ENCODE measurements around the gene CLASP1. TPM values are rescaled to one million over a fixed set of nuclear protein-coding genes. Genes with fewer than 3 reads are reported as not detected.
"Not testable (repeated sequence)": the region's sequence is repeated elsewhere in the genome, so short reads cannot be mapped to it uniquely, and the experiment has no call there.

Gene CLASP1
- total RNA-seq, 4 donors from 2014 or later: 43.0 to 53.9 (median 51.3) TPM

DNA sequence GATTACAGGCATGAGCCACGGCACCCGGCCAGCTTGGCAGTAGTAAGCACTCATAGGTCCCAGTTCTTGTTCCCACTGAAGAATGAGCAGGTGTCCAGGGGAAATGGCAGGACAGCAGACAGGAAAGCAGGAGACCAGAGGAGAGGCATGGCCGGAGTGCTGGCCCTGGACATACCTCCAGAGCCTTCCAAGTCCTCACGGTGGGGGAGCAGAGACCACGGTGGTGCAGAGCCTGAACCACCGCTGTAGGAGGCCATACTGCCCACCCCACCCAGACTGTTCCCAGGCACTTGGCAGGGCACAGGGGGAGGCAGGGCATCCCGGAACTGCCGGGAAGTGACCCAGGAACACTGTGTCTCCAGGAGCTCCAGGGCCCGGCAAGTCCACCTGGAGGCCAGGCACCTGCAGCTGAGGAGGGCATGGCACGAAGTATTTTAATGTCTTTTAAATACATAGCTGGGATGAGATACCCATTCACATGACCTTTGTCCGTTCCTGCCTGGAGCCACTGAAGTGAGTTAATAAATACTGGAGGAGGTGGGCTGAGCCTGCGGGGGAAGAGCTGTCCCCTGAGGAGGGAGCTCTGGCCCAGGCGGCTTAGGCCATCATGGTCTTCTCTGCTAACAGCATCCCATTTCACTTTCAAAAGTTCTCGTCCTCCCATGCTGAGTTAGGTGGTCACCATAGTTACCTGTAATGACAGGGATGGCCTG lies 314.5 kb downstream of the CLASP1 start:
- in situ Hi-C loops (cut with MboI; ENCODE audit: low pct_ligation_motif_present in 1 of 4, low pct_unique_long_range_greater_than_20kb in 1 of 4, low sequenced_read_pairs in 3 of 4) (no loop called here), intact Hi-C loops (cut with DNase I; ENCODE audit: low total_unique reads) (no loop called here)
- no peak for DNase-seq
- 77 to 88% methylated on average over 3 to 14 of the region's 14 CpGs for WGBS, 2 donors (ENCODE audit: low coverage in 1 of 2)
- no peak overlapping the region for H3K4me3 ChIP-seq
- H3K4me1 ChIP-seq: peaks cover 0 to 11% (median 2%) of the 10 kb centered on the region in 4 donors
- no peaks in the 10 kb centered on the region for H3K9me3 ChIP-seq
- no peak overlapping the region for H3K27ac ChIP-seq
- TF ChIP-seq, protein P1, sequence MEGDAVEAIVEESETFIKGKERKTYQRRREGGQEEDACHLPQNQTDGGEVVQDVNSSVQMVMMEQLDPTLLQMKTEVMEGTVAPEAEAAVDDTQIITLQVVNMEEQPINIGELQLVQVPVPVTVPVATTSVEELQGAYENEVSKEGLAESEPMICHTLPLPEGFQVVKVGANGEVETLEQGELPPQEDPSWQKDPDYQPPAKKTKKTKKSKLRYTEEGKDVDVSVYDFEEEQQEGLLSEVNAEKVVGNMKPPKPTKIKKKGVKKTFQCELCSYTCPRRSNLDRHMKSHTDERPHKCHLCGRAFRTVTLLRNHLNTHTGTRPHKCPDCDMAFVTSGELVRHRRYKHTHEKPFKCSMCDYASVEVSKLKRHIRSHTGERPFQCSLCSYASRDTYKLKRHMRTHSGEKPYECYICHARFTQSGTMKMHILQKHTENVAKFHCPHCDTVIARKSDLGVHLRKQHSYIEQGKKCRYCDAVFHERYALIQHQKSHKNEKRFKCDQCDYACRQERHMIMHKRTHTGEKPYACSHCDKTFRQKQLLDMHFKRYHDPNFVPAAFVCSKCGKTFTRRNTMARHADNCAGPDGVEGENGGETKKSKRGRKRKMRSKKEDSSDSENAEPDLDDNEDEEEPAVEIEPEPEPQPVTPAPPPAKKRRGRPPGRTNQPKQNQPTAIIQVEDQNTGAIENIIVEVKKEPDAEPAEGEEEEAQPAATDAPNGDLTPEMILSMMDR (IDR thresholded peaks at IDR 0.05): no peak
- TF ChIP-seq POLR2AphosphoS5 (IDR thresholded peaks at IDR 0.05): no peak
- no peak for TF ChIP-seq POLR2A (IDR thresholded peaks at IDR 0.05)
- no peak for TF ChIP-seq EP300 (IDR thresholded peaks at IDR 0.05; ENCODE audit: low read depth)
- peaks cover 0 to 7% (median 1%) of the 10 kb centered on the region in 4 donors for H3K36me3 ChIP-seq
- no peaks in the 10 kb centered on the region for H3K27me3 ChIP-seq

DNA sequence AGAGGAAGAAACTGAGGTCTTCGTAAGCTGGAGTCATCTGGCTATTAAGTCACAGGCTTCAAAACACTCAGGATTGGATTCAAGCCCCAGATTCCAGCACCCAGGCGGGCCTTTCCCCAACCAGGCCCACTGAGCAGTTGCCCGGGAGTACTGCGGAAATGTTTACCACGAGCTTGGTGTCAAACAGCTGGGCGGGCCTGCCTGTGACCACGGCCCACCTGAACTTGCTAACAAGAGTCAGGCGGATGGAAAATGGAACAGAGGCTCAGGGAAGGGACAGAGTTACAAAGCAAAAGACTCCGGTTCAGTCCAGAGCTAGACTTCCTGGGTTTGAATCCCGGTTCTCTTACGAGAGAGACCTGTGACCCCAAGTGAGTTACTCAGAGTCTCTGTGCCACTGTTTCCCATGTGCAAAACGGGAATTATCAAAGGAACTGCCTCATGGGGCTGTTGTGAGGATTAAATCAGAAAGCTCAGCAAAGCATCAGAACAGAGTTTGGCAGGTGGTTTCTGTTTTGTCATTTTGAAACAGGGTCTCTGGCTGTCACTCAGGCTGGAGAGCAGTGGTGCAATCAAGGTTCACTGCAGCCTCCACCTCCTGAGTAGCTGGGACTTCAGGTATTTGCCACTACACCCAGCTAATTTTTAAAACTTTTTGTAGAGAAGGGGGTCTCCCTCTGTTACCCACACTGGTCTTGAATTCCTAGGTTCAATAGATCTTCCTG lies 315.3 kb downstream of the CLASP1 start:
- TF ChIP-seq POLR2AphosphoS5 (IDR thresholded peaks at IDR 0.05): no peak
- TF ChIP-seq, protein P1 (IDR thresholded peaks at IDR 0.05): no peak
- no peak for TF ChIP-seq POLR2A (IDR thresholded peaks at IDR 0.05)
- TF ChIP-seq EP300 (IDR thresholded peaks at IDR 0.05; ENCODE audit: low read depth): no peak
- WGBS, 2 donors (ENCODE audit: low coverage in 1 of 2): 68% methylated on average over 12 of the region's 12 CpGs; no CpG with 5 or more reads in 1 of the 2 donors
- H3K4me1 ChIP-seq: peaks cover 0 to 11% (median 2%) of the 10 kb centered on the region in 4 donors
- H3K36me3 ChIP-seq: peaks cover 0 to 5% (median 0%) of the 10 kb centered on the region in 4 donors
- no peak overlapping the region for H3K27ac ChIP-seq
- H3K9me3 ChIP-seq: no peaks in the 10 kb centered on the region
- intact Hi-C loops (cut with DNase I; ENCODE audit: low total_unique reads): no loop called here
- H3K4me3 ChIP-seq: no peak overlapping the region
- no peaks in the 10 kb centered on the region for H3K27me3 ChIP-seq
- in situ Hi-C loops (cut with MboI; ENCODE audit: low pct_ligation_motif_present in 1 of 4, low pct_unique_long_range_greater_than_20kb in 1 of 4, low sequenced_read_pairs in 3 of 4): no loop called here
- no peak for DNase-seq

DNA sequence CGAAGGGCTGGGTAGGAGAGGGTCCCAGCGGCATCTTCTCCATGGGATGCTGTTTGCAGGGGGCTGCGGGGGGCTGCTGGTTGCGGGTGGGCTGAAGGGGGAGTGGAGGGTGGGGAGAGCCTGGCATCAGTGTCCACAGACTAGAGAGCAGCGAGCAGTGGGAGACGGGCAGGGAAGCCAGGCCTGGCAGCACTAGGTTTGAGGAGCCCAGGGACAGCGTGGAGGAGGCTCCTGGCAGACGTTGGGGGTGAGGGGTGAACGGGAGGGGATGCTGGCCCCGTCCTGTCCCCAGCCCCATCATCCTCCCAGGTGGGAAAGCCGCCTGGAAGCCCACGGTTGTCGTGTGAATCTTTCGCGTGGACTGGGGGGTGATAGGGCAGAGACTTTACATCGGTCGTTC lies 316.0 kb downstream of the CLASP1 start:
- Histone ChIP-seq H3K9me3 (no peaks in the 10 kb centered on the region), H3K36me3 (peaks cover 0 to 2% (median 0%) of the 10 kb centered on the region in 4 donors), H3K4me3 (no peak overlapping the region), H3K27me3 (no peaks in the 10 kb centered on the region), H3K4me1 (peaks cover 0 to 11% (median 2%) of the 10 kb centered on the region in 4 donors), H3K27ac (no peak overlapping the region)
- no peak for DNase-seq
- intact Hi-C loops (cut with DNase I; ENCODE audit: low total_unique reads) (no loop called here), in situ Hi-C loops (cut with MboI; ENCODE audit: low pct_ligation_motif_present in 1 of 4, low pct_unique_long_range_greater_than_20kb in 1 of 4, low sequenced_read_pairs in 3 of 4) (no loop called here)
- TF ChIP-seq POLR2AphosphoS5 (IDR thresholded peaks at IDR 0.05): no peak
- no peak for TF ChIP-seq POLR2A (IDR thresholded peaks at IDR 0.05)
- TF ChIP-seq, protein P1 (IDR thresholded peaks at IDR 0.05): no peak
- no peak for TF ChIP-seq EP300 (IDR thresholded peaks at IDR 0.05; ENCODE audit: low read depth)
- 80 to 100% methylated on average over 3 to 17 of the region's 17 CpGs for WGBS, 2 donors (ENCODE audit: low coverage in 1 of 2)

DNA sequence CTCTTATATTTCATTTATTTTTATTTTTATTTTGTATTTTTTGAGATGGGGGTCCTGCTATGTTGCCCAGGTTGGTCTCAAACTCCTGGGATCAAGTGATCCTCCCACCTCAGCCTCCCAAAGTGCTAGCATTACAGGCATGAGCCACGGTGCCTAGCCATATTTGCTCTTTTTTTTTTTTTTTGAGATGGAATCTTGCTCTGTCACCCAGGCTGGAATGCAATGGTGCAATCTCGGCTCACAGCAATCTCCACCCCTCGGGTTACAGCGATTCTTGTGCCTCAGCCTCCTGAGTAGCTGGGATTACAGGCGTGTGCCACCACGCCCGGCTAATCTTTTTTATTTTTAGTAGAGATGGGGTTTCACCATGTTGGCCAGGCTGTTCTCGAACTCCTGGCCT lies 317.9 kb downstream of the CLASP1 start:
- H3K4me1 ChIP-seq: peaks cover 0 to 11% (median 2%) of the 10 kb centered on the region in 4 donors
- H3K9me3 ChIP-seq; H3K36me3 ChIP-seq; H3K27me3 ChIP-seq; in situ Hi-C loops (cut with MboI; ENCODE audit: low pct_ligation_motif_present in 1 of 4, low pct_unique_long_range_greater_than_20kb in 1 of 4, low sequenced_read_pairs in 3 of 4); H3K4me3 ChIP-seq; DNase-seq; H3K27ac ChIP-seq; intact Hi-C loops (cut with DNase I; ENCODE audit: low total_unique reads): not testable (repeated sequence)
- 70 to 81% methylated on average over 3 to 8 of the region's 8 CpGs for WGBS, 2 donors (ENCODE audit: low coverage in 1 of 2)
